HCT116 (cell line): ENCODE measurements around the gene UBE2D4.
"Not testable (repeated sequence)": the region's sequence is repeated elsewhere in the genome, so short reads cannot be mapped to it uniquely, and the experiment has no call there.

Experiments used
- CTCF ChIP-seq, 3 experiments: fragments of 200-600 bp in 1 of 3; sonication (generic) in 1 of 3; IDR thresholded peaks in 2 of 3; conservative IDR thresholded peaks in 1 of 3; 2 replicates each; pipeline ENCODE4 v1.5.1; 2012 to 2017; ENCODE audit warnings: low read depth in 2 of 3, low read length in 2 of 3, antibody characterized with exemption in 1 of 3, borderline replicate concordance in 1 of 3, control low read depth in 1 of 3, mild to moderate bottlenecking in 1 of 3, mixed read lengths in 1 of 3, mixed run types in 1 of 3, moderate library complexity in 1 of 3; ENCODE audit not compliant: insufficient read depth in 1 of 3
- POLR2A ChIP-seq: IDR thresholded peaks from 2 replicates; pipeline ENCODE4 v1.7.0; 2011; ENCODE audit warnings: borderline replicate concordance; ENCODE audit not compliant: insufficient read depth, insufficient read length; ENCODE audit errors: extremely low read depth
- POLR2AphosphoS5 ChIP-seq: IDR thresholded peaks from 2 replicates; pipeline ENCODE4 v1.6.1; 2011; ENCODE audit warnings: mild to moderate bottlenecking, low read depth, low read length, moderate library complexity
- YY1 ChIP-seq: IDR thresholded peaks from 2 replicates; pipeline ENCODE4 v1.6.1; 2011; ENCODE audit warnings: low read length, low read depth, moderate library complexity, mild to moderate bottlenecking; ENCODE audit not compliant: insufficient replicate concordance; ENCODE audit errors: extremely low read depth

GRCh38 chr7:43974725-43975482 lies 48.7 kb downstream of the UBE2D4 start:
- TF ChIP-seq YY1; CTCF (IDR thresholded peaks at IDR 0.05 in 2 of 3, conservative IDR thresholded peaks at IDR 0.05 in 1 of 3; ENCODE audit: borderline replicate concordance in 1 of 3, insufficient read depth in 1 of 3, low read depth in 2 of 3, low read length in 2 of 3); POLR2AphosphoS5; POLR2A: not testable (repeated sequence)
